GM21390 (cell line): Measurements from ENCODE around the gene CDR2.
"Not testable (repeated sequence)": the region's sequence is repeated elsewhere in the genome, so short reads cannot be mapped to it uniquely, and the experiment has no call there.

Experiments used
- ATAC-seq: cut with Tn5 transposase; IDR thresholded peaks from one replicate; pipeline ENCODE4 v1.9.1; 2021; ENCODE audit not compliant: unreplicated experiment

Gene CDR2

GRCh38 chr16:22374311-22375116, at the start of gene CDR2:
Gene CDR2 (minus strand): TSS chr16:22374619. CDS start chr16:22374309, 310 bp downstream.
- ATAC-seq, result peak; percentile 87

GRCh38 chr16:22423716-22424115, 49.3 kb upstream of the CDR2 start:
- no peak for ATAC-seq

DNA sequence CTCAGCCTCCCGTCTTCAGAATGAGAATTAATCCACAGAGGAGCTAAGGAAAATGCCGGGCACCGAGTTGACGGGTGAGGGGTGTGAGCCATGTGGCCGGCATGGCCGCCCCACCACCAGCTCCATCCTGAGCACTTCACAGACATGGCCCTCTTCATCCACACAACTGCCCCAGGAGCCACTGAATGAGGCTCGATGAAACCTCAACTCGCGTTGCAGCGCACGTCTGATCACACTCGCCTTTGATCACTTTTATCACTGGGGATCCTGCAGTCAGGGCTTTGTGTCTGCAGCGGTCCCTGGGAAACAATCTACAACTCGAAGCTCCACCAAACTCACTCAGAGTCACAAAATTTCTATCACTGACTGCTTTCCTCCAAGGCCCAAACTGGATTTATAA, 46.7 kb upstream of the CDR2 start:
- no peak for ATAC-seq

DNA sequence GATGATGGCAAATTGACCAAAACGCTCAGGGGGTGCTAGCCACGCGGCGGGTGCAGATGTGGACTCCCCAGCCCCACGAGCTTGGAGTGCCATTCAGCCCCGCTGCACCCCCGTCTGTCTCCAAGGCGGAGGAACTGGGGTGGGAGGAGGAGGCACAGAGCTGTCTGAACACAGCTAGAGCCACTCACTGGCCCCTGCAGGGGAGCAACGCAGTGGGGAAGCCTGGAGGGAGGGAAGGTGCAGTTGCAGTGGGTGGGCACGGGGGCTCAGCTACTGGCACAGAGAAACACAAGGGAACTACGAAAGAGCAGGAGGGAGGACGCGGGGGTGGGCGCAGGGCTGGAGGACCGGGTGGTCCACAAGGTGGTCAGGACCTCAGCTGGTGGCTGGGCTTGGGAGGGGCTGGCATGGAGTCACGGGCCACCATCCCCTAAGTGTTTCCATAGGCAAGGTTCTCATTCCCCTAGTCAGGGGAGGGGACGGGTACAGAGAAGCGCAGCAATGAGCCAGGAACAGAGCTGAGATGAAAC, 46.3 kb upstream of the CDR2 start:
- ATAC-seq, result no peak

DNA sequence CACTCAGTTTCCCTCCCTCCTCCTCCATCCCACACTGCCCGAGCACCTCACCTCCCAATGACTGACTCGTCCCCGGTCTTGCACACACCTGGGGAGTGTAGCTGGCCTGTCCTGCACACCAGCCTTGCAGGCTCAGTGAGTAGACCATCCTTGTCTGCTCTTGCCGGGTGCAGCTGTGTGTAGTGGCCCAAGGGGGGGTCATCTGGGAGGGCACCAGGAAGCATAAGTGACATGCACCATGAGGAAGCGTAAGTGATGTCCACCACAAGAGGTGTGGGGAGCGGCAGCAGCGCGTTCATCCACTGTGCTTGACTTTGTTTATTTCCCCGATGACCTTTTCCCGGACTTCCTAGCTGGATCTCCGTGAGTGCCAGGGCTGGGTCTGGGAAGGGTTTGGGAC, 45.5 kb upstream of the CDR2 start:
- ATAC-seq, result no peak

DNA sequence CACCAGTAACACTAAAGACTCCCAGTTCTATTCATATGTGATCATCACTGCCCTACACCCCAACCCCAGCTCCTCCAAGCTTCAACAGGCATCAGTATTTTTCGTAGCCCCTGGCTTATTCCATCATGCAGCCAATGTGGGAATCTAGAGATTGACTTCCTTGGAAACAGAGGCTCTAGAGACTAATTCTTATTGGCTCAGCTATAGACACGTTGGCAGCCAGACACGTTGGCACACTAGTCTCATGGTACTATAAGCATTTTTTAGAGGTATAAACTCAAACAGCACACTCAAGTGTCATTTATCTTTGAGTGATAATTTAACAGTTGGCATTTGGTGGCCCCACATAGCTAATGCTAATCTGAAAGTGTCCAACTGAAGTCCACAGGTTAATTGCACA, 44.4 kb upstream of the CDR2 start:
- ATAC-seq, result no peak

DNA sequence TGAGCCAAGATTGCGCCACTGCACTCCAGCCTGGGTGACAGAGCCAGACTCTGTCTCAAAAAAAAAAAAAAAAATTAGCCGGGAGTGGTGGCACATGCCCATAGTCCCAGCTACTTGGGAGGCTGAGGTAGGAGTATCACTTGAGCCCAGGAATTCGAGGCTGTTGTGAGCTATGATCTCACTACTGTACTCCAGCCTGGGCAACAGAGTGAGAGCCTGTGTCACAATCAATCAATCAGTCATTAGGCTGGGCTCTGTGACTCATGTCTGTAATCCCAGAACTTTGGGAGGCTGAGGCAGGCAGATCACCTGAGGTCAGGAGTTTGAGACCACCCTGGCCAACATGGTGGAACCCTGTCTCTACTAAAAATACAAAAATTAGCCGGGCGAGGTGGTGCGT, 43.4 kb upstream of the CDR2 start:
- ATAC-seq, result not testable (repeated sequence)

- ATAC-seq, result no peak
Measured at GRCh38 chr16:22417019-22417418, 42.6 kb upstream of the CDR2 start.

- no peak for ATAC-seq
Measured at GRCh38 chr16:22413819-22414218, 39.4 kb upstream of the CDR2 start.

GRCh38 chr16:22407486-22407885, 33.1 kb upstream of the CDR2 start:
- ATAC-seq, result no peak

DNA sequence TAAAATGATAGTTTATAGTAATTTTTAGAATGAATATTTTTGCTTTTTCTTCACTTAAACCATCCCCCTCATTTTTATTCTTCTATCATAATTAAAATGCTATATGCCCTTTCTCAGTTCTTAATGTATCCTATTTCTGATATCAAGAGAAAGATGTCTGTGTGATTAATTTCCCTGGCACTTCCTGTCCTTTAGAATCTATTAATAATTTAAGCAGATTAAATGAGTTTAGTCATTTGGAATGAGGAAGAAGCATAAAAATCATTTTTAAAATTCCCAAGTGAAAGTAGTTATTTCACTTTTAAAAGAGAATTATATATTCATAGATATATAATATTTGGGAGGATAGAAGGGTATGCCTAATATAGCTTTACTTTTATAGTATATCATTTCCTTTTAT, 27.8 kb upstream of the CDR2 start:
- no peak for ATAC-seq

DNA sequence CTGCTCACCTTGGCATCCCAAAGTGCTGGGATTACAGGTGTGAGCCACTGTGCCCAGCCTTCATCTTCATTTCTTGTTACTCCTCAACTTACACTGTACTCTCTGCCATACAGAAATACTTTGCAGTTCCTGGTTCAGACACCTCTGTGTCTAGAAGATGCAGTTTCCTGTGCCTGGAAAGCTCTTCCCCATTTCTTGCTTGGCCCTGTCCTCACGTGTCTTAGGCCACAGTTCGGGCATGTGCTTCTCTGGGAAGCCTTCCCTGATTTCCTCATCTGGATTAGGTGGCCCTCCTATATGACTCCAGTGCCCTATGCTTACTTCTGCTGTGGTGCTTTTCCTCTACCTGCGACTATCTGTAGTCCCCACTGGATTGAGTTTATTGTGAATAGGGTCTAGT, 26.5 kb upstream of the CDR2 start:
- ATAC-seq, result no peak

GRCh38 chr16:22397931-22398330, 23.5 kb upstream of the CDR2 start:
- ATAC-seq, result no peak

- ATAC-seq, result no peak
Measured at GRCh38 chr16:22397464-22397863, 23.0 kb upstream of the CDR2 start.

- ATAC-seq, result no peak
Measured at GRCh38 chr16:22395960-22396359, 21.5 kb upstream of the CDR2 start.

DNA sequence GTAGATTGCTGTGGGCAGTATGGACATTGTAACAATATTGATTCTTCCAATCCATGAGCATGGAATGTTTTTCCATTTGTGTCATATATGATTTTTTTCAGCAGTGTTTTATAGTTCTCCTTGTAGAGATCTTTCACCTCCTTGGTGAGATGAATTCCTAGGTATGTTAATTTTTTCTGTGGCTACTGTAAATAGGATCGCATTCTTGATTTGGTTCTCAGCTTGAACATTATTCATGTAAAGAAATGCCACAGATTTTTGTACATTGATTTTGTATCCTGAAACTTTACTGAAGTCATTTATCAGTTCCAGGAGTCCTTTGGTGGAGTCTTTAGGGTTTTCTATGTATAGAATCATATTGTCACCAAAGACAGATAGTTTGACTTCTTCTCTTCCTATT, 19.7 kb upstream of the CDR2 start:
- no peak for ATAC-seq

- no peak for ATAC-seq
Measured at GRCh38 chr16:22388101-22388644, 13.8 kb upstream of the CDR2 start.

DNA sequence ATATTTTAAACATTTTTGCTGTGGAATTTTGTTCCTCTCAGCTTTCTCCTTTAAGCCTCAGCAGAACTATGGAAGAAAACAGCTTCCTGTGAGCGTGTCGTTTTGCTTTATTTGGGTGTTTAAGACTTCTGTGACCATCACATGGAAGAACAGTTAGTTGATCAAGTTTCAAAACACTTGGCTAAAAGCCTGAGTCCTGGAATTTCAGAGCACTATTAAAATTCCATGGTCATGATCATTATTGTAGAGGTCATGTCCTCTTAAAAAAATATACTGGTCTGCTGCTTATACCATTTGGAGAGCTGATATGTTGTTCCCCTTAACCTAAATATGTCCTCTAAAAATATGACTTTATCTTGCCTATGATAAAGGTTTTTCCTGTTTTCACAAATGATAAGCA, 12.6 kb upstream of the CDR2 start:
- no peak for ATAC-seq

GRCh38 chr16:22385196-22385595, 10.8 kb upstream of the CDR2 start:
- no peak for ATAC-seq

DNA sequence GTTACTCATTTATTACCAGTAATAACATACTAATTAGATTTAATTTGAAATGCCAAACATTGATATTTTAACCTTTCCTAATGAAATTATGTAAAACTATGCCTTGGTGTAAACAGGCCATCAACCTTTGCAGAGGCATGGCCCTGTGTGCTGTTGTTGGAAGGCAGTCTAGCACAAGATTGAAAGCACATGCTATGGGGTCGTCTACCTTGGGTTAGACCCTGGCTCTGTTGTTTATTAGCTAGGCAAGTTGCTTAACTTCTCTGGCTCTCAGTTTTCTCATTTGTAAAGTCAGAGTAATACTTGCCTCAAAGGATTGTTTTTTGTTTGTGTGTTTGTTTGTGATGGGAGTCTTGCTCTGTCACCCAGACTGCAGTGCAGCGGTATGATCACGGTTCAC, 9.4 kb upstream of the CDR2 start:
- ATAC-seq, result no peak

- no peak for ATAC-seq
Measured at GRCh38 chr16:22381392-22381791, 7.0 kb upstream of the CDR2 start.

GRCh38 chr16:22380529-22380928, 6.1 kb upstream of the CDR2 start:
- no peak for ATAC-seq

- no peak for ATAC-seq
Measured at GRCh38 chr16:22379656-22380055, 5.2 kb upstream of the CDR2 start.
